ENCODE results near the gene ASPHD2.
"Not testable (repeated sequence)": the region's sequence is repeated elsewhere in the genome, so short reads cannot be mapped to it uniquely, and the experiment has no call there.

Gene ASPHD2

GRCh38 chr22:26428515-26429457 lies at the start of gene ASPHD2:
TSS of gene ASPHD2 (plus strand) at chr22:26429260. CDS start at chr22:26433616, 4,356 bp downstream.
- DNase-seq, result peak; percentile 53

GRCh38 chr22:26380072-26380830 lies 48.8 kb upstream of the ASPHD2 start:
- no peak for DNase-seq

- DNase-seq, result no peak
Observed at GRCh38 chr22:26382782-26383181, 46.3 kb upstream of the ASPHD2 start.

GRCh38 chr22:26383968-26384556 lies 45.0 kb upstream of the ASPHD2 start:
- no peak for DNase-seq

GRCh38 chr22:26385164-26385563 lies 43.9 kb upstream of the ASPHD2 start:
- no peak for DNase-seq

GRCh38 chr22:26389125-26389524 lies 39.9 kb upstream of the ASPHD2 start:
- no peak for DNase-seq

GRCh38 chr22:26391091-26391490 lies 38.0 kb upstream of the ASPHD2 start:
- no peak for DNase-seq

- DNase-seq, result no peak
Observed at GRCh38 chr22:26391623-26392022, 37.4 kb upstream of the ASPHD2 start.

- no peak for DNase-seq
Observed at GRCh38 chr22:26393929-26394328, 35.1 kb upstream of the ASPHD2 start.

- no peak for DNase-seq
Observed at GRCh38 chr22:26394777-26395176, 34.3 kb upstream of the ASPHD2 start.

GRCh38 chr22:26395926-26396325 lies 33.1 kb upstream of the ASPHD2 start:
- no peak for DNase-seq

GRCh38 chr22:26398741-26399153 lies 30.3 kb upstream of the ASPHD2 start:
- DNase-seq, result peak; percentile 7

GRCh38 chr22:26399289-26399688 lies 29.8 kb upstream of the ASPHD2 start:
- no peak for DNase-seq

GRCh38 chr22:26401726-26402125 lies 27.3 kb upstream of the ASPHD2 start:
- DNase-seq, result no peak

GRCh38 chr22:26404851-26405421 lies 24.1 kb upstream of the ASPHD2 start:
- peak; percentile 31 for DNase-seq

GRCh38 chr22:26406118-26406517 lies 22.9 kb upstream of the ASPHD2 start:
- no peak for DNase-seq

- DNase-seq, result not testable (repeated sequence)
Observed at GRCh38 chr22:26408562-26409220, 20.4 kb upstream of the ASPHD2 start.

- DNase-seq, result no peak
Observed at GRCh38 chr22:26409719-26410335, 19.2 kb upstream of the ASPHD2 start.

- no peak for DNase-seq
Observed at GRCh38 chr22:26410386-26410785, 18.7 kb upstream of the ASPHD2 start.

- no peak for DNase-seq
Observed at GRCh38 chr22:26414347-26414746, 14.7 kb upstream of the ASPHD2 start.

GRCh38 chr22:26416256-26416655 lies 12.8 kb upstream of the ASPHD2 start:
- no peak for DNase-seq

- no peak for DNase-seq
Observed at GRCh38 chr22:26416670-26417276, 12.3 kb upstream of the ASPHD2 start.

Measured in KG1 (cell line).